Ishikawa (cell line): ENCODE data around the gene SLC15A5.
A peak's percentile ranks its signal among the peaks of the same experiment; 100 is the strongest.

Source experiments
- CEBPB ChIP-seq: IDR thresholded peaks from 2 replicates; pipeline ENCODE4 v1.6.1; 2012
- CREB1 ChIP-seq: IDR thresholded peaks from 2 replicates; pipeline ENCODE4 v1.6.1; 2012; ENCODE audit warnings: low read depth
- EGR1 ChIP-seq: IDR thresholded peaks from 2 replicates; pipeline ENCODE4 v1.6.1; 2012
- EP300 ChIP-seq: IDR thresholded peaks from 2 replicates; pipeline ENCODE4 v1.6.1; 2012; ENCODE audit warnings: borderline replicate concordance
- FOXM1 ChIP-seq: IDR thresholded peaks from 2 replicates; pipeline ENCODE4 v1.6.1; 2012; ENCODE audit warnings: low read depth, borderline replicate concordance
- NFIC ChIP-seq: IDR thresholded peaks from 2 replicates; pipeline ENCODE4 v1.6.1; 2012
- RAD21 ChIP-seq: IDR thresholded peaks from 2 replicates; pipeline ENCODE4 v1.6.1; 2012; ENCODE audit warnings: low read depth
- TAF1 ChIP-seq: IDR thresholded peaks from 2 replicates; pipeline ENCODE4 v1.6.1; 2012; ENCODE audit warnings: low read depth, mild to moderate bottlenecking
- TCF12 ChIP-seq: IDR thresholded peaks from 2 replicates; pipeline ENCODE4 v1.6.1; 2012; ENCODE audit warnings: low read depth
- TEAD4 ChIP-seq: IDR thresholded peaks from 2 replicates; pipeline ENCODE4 v1.6.1; 2012
- YY1 ChIP-seq: IDR thresholded peaks from 2 replicates; pipeline ENCODE4 v1.6.1; 2012; ENCODE audit warnings: low read depth
- ZBTB7A ChIP-seq: IDR thresholded peaks from 2 replicates; pipeline ENCODE4 v1.6.1; 2012; ENCODE audit warnings: low read depth
- TF ChIP-seq, protein P1 (sequence below): IDR thresholded peaks from 2 replicates; pipeline ENCODE4 v1.6.1; 2012
- TF ChIP-seq, protein P2 (sequence below): IDR thresholded peaks from 2 replicates; pipeline ENCODE4 v1.6.1; 2012
- TF ChIP-seq, protein P3 (sequence below): IDR thresholded peaks from 2 replicates; pipeline ENCODE4 v1.6.1; 2012; ENCODE audit warnings: low read depth, mild to moderate bottlenecking

Gene SLC15A5, protein sequence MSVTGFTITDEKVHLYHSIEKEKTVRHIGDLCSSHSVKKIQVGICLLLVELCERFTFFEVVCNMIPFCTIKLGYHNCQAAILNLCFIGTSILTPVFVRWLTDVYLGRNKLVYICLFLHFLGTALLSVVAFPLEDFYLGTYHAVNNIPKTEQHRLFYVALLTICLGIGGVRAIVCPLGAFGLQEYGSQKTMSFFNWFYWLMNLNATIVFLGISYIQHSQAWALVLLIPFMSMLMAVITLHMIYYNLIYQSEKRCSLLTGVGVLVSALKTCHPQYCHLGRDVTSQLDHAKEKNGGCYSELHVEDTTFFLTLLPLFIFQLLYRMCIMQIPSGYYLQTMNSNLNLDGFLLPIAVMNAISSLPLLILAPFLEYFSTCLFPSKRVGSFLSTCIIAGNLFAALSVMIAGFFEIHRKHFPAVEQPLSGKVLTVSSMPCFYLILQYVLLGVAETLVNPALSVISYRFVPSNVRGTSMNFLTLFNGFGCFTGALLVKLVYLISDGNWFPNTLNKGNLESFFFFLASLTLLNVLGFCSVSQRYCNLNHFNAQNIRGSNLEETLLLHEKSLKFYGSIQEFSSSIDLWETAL

DNA sequence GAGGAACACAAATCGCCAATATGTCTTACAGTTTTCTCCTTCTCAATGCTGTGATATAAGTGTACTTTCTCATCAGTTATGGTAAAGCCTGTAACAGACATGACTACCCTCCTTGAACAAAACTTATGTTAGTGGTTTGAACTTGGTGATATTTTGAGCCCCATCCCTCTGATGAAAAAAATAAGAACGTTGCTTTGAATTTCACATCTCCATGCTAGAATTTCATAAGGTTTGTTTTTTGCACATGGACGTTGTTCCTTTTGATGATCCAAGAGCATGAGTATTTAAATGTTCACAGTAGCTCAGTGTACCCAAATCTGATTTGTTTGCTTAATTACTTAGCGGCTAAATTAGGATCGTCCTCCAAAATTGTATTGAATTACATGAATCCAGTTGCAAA lies at the start of gene SLC15A5:
Gene SLC15A5 (minus strand): TSS at position 101 of the 400 bp plus-strand sequence. CDS start 0 bp downstream, at position 101.
- no peak for TF ChIP-seq NFIC
- TF ChIP-seq RAD21, result no peak
- TF ChIP-seq, protein P1, sequence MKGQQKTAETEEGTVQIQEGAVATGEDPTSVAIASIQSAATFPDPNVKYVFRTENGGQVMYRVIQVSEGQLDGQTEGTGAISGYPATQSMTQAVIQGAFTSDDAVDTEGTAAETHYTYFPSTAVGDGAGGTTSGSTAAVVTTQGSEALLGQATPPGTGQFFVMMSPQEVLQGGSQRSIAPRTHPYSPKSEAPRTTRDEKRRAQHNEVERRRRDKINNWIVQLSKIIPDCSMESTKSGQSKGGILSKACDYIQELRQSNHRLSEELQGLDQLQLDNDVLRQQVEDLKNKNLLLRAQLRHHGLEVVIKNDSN, result no peak
- TF ChIP-seq CREB1, result no peak
- TF ChIP-seq, protein P2, sequence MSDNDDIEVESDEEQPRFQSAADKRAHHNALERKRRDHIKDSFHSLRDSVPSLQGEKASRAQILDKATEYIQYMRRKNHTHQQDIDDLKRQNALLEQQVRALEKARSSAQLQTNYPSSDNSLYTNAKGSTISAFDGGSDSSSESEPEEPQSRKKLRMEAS, result no peak
- TF ChIP-seq TAF1, result no peak
- TF ChIP-seq, protein P3, sequence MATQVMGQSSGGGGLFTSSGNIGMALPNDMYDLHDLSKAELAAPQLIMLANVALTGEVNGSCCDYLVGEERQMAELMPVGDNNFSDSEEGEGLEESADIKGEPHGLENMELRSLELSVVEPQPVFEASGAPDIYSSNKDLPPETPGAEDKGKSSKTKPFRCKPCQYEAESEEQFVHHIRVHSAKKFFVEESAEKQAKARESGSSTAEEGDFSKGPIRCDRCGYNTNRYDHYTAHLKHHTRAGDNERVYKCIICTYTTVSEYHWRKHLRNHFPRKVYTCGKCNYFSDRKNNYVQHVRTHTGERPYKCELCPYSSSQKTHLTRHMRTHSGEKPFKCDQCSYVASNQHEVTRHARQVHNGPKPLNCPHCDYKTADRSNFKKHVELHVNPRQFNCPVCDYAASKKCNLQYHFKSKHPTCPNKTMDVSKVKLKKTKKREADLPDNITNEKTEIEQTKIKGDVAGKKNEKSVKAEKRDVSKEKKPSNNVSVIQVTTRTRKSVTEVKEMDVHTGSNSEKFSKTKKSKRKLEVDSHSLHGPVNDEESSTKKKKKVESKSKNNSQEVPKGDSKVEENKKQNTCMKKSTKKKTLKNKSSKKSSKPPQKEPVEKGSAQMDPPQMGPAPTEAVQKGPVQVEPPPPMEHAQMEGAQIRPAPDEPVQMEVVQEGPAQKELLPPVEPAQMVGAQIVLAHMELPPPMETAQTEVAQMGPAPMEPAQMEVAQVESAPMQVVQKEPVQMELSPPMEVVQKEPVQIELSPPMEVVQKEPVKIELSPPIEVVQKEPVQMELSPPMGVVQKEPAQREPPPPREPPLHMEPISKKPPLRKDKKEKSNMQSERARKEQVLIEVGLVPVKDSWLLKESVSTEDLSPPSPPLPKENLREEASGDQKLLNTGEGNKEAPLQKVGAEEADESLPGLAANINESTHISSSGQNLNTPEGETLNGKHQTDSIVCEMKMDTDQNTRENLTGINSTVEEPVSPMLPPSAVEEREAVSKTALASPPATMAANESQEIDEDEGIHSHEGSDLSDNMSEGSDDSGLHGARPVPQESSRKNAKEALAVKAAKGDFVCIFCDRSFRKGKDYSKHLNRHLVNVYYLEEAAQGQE, result no peak
- TF ChIP-seq TEAD4, result no peak
- no peak for TF ChIP-seq ZBTB7A
- TF ChIP-seq EP300, result no peak
- no peak for TF ChIP-seq YY1
- no peak for TF ChIP-seq CEBPB
- no peak for TF ChIP-seq FOXM1
- no peak for TF ChIP-seq TCF12
- no peak for TF ChIP-seq EGR1

DNA sequence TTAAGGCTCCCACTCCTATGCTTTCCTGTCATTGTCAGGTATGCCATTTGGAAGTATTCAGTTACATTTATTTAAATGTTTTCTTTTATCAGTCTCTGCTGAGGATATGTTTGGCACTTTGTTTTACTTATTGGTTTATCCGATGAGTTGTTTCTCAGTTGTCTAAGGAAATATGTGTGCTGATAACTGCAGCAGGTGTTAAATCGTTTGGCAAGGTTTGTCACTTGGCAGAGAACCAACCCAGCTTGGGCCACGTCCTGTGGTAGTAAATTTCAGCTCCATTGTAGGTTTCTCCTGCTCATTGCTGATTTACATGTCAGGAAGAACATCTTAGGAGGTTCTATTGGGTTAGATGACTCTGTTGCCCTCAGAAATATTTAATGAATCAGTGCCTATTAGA lies 47.9 kb upstream of the SLC15A5 start:
- TF ChIP-seq NFIC (peak; percentile 48; the same call in 1 of the 2 replicates), RAD21 (no peak), TCF12 (no peak)

DNA sequence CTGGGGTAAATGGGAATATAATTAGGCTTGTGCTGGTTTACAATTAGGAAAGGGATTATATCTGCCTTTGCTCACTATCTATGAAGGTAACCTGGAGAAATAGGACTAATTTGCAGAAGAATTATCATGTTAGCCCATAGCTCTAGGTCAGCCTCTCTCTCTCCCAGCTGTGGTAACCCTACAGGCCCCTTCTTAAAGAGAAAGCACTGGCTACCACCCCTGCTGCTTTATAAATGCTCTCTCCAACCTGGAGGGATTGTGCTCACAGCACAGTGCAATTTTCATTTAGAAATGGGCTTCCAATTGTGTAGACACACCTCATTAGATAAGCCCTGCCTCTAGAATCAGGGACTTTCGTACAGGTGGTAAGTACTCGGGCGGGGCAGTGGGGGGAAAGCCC lies 47.3 kb upstream of the SLC15A5 start:
- TF ChIP-seq TEAD4, result no peak
- no peak for TF ChIP-seq CEBPB
- no peak for TF ChIP-seq ZBTB7A
- no peak for TF ChIP-seq CREB1
- TF ChIP-seq EGR1, result no peak

DNA sequence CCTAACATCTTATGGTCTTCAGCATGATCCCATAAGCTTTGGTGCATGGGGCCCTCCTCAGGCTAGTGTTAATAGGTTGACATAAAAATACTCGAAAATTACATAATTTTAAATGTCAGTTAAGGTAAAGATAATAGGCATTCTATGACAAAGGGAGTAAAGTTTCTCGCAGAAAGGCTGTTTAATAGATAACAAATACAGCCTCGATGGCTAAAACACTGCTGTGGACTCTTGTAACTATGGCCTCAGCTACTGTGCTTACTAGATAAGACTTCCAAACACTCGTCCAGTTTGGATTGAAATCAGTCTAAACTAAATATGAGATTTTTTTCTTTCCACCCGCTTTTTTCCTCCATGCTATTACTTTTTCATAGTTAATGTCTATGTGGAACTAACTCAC lies 46.8 kb upstream of the SLC15A5 start:
- TF ChIP-seq YY1 (no peak), EGR1 (no peak), FOXM1 (no peak), TEAD4 (no peak), CREB1 (no peak), TCF12 (no peak), ZBTB7A (no peak), TAF1 (no peak), RAD21 (no peak), NFIC (no peak)
- TF ChIP-seq, protein P1, result no peak
- TF ChIP-seq, protein P3, result no peak

DNA sequence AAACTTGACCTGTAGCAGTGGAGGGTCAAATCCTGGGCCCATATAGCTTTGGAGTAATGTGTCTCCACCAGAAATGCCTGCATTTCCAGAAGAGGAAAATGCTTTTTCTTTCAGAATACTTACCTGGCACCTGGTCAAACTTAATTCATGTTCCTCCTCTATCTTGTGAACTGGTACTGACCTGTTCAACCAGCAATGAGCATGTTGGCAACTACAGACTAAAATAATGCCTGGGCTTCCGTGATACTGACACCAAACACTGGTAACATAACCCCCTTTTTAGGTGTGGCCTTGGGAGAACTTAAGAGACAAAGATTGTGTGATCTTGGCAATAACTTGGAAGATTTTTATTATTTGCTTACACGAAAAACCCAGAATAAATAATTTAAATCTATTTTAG lies 46.2 kb upstream of the SLC15A5 start:
- TF ChIP-seq TEAD4, result no peak
- no peak for TF ChIP-seq RAD21
- TF ChIP-seq TCF12, result no peak
- TF ChIP-seq, protein P2, result no peak
- TF ChIP-seq EP300, result no peak
- TF ChIP-seq FOXM1, result no peak
- TF ChIP-seq, protein P3, result no peak
- no peak for TF ChIP-seq ZBTB7A
- TF ChIP-seq NFIC, result no peak
